ENCODE measurements around the gene ANKRD13C.
"Not testable (repeated sequence)": the region's sequence is repeated elsewhere in the genome, so short reads cannot be mapped to it uniquely, and the experiment has no call there.

The ANKRD13C gene

GRCh38 chr1:70358921-70359564 lies 4.5 kb upstream of the ANKRD13C start:
- no peak for DNase-seq

- DNase-seq = peak in 2 of 4 experiments; percentile 32 to 42
Measured at GRCh38 chr1:70355920-70356319, 1.4 kb upstream of the ANKRD13C start.

GRCh38 chr1:70355111-70355407 lies 537 bp upstream of the ANKRD13C start:
- no peak for DNase-seq

- DNase-seq = peak in 2 of 4 experiments; percentile 2 to 4
Measured at GRCh38 chr1:70353601-70354331, 756 bp downstream of the ANKRD13C start.

- no peak for DNase-seq
Measured at GRCh38 chr1:70353044-70353443, 1.5 kb downstream of the ANKRD13C start.

GRCh38 chr1:70349799-70350198 lies 4.7 kb downstream of the ANKRD13C start:
- not testable (repeated sequence) for DNase-seq

GRCh38 chr1:70348399-70349165 lies 5.9 kb downstream of the ANKRD13C start:
- no peak for DNase-seq

- not testable (repeated sequence) for DNase-seq
Measured at GRCh38 chr1:70339644-70340043, 14.9 kb downstream of the ANKRD13C start.

- no peak for DNase-seq
Measured at GRCh38 chr1:70336050-70336449, 18.5 kb downstream of the ANKRD13C start.

- DNase-seq = no peak
Measured at GRCh38 chr1:70334436-70334835, 20.1 kb downstream of the ANKRD13C start.

- DNase-seq = no peak
Measured at GRCh38 chr1:70333245-70333644, 21.3 kb downstream of the ANKRD13C start.

GRCh38 chr1:70331962-70332361 lies 22.6 kb downstream of the ANKRD13C start:
- DNase-seq = no peak

- no peak for DNase-seq
Measured at GRCh38 chr1:70327306-70328076, 27.0 kb downstream of the ANKRD13C start.

- no peak for DNase-seq
Measured at GRCh38 chr1:70324683-70325082, 29.8 kb downstream of the ANKRD13C start.

- no peak for DNase-seq
Measured at GRCh38 chr1:70319750-70320149, 34.8 kb downstream of the ANKRD13C start.

- DNase-seq = no peak
Measured at GRCh38 chr1:70318191-70318590, 36.3 kb downstream of the ANKRD13C start.

- DNase-seq = no peak
Measured at GRCh38 chr1:70317087-70317486, 37.4 kb downstream of the ANKRD13C start.

- no peak for DNase-seq
Measured at GRCh38 chr1:70315782-70316181, 38.7 kb downstream of the ANKRD13C start.

- DNase-seq = no peak
Measured at GRCh38 chr1:70314706-70315304, 39.7 kb downstream of the ANKRD13C start.

GRCh38 chr1:70311369-70311768 lies 43.2 kb downstream of the ANKRD13C start:
- DNase-seq = no peak

GRCh38 chr1:70299472-70299871 lies 55.0 kb downstream of the ANKRD13C start:
- DNase-seq = no peak

GRCh38 chr1:70295749-70296148 lies 58.8 kb downstream of the ANKRD13C start:
- DNase-seq = no peak

Data from suppressor macrophage (primary cell).